ENCODE results near the gene SMS. TPM values are rescaled to one million over a fixed set of nuclear protein-coding genes. Genes with fewer than 3 reads are reported as not detected.
A peak's percentile ranks its signal among the peaks of the same experiment; 100 is the strongest.

Gene SMS
- total RNA-seq, 3 donors from 2014 or later = 43.6 to 64.7 (median 44.5) TPM

DNA sequence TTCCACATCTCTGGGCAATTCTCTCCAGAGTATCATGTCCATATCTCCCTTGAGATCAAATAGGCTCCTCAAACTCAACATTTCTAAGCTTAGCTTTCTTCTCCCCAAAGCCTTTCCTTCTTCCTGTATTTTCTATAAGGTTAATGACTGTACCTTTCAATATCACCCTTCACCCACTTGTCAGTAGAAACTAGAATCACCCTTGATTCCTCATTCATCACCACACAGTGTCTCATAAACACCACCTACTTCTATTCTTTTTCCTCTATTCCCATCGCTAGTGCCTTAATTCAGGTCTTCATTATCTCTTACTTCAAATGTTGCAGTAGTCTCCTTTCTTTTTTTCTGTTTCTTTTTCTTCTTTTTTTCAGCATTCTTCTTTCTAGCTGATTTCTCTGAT, 28.3 kb upstream of the SMS start:
- Histone ChIP-seq H3K27ac (no peak overlapping the region), H3K9me3 (no peaks in the 10 kb centered on the region), H3K36me3 (no peaks in the 10 kb centered on the region), H3K4me1 (no peaks in the 10 kb centered on the region), H3K4me3 (no peak overlapping the region), H3K27me3 (peaks cover 0 to 7% of the 10 kb centered on the region in 2 donors)
- DNase-seq (ENCODE audit: low spot score in 2 of 2) = no peak
- intact Hi-C loops (cut with DNase I; ENCODE audit: low total_unique reads) = no loop called here
- TF ChIP-seq POLR2A (IDR thresholded peaks at IDR 0.05) (no peak), POLR2AphosphoS5 (IDR thresholded peaks at IDR 0.05) (no peak)
- TF ChIP-seq, protein P1, sequence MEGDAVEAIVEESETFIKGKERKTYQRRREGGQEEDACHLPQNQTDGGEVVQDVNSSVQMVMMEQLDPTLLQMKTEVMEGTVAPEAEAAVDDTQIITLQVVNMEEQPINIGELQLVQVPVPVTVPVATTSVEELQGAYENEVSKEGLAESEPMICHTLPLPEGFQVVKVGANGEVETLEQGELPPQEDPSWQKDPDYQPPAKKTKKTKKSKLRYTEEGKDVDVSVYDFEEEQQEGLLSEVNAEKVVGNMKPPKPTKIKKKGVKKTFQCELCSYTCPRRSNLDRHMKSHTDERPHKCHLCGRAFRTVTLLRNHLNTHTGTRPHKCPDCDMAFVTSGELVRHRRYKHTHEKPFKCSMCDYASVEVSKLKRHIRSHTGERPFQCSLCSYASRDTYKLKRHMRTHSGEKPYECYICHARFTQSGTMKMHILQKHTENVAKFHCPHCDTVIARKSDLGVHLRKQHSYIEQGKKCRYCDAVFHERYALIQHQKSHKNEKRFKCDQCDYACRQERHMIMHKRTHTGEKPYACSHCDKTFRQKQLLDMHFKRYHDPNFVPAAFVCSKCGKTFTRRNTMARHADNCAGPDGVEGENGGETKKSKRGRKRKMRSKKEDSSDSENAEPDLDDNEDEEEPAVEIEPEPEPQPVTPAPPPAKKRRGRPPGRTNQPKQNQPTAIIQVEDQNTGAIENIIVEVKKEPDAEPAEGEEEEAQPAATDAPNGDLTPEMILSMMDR (IDR thresholded peaks at IDR 0.05) = no peak

DNA sequence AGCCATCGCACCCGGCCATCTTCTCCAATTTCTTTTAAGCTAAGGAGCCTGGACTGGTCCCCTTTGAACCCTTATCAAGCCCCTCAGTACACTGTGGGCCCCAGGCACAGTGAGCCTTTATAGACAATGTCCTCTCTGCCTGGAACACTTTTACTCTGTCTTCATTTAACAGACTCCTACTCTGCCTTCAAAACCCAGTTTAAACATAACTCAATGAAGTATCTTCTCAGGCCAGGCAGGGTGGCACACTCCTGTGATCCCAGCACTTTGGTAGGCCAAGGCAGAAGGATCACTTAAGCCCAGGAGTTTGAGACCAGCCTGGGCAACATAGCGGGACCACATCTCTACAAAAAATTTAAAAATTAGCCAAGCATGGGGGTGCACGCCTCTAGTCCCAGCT, 27.5 kb upstream of the SMS start:
- H3K9me3 ChIP-seq = peaks cover 0 to under 1% of the 10 kb centered on the region in 2 donors
- peaks cover 0 to 7% of the 10 kb centered on the region in 2 donors for H3K27me3 ChIP-seq
- TF ChIP-seq POLR2AphosphoS5 (IDR thresholded peaks at IDR 0.05) = no peak
- intact Hi-C loops (cut with DNase I; ENCODE audit: low total_unique reads) = no loop called here
- no peak for DNase-seq (ENCODE audit: low spot score in 2 of 2)
- no peaks in the 10 kb centered on the region for H3K36me3 ChIP-seq
- no peaks in the 10 kb centered on the region for H3K4me1 ChIP-seq
- no peak overlapping the region for H3K4me3 ChIP-seq
- no peak overlapping the region for H3K27ac ChIP-seq

DNA sequence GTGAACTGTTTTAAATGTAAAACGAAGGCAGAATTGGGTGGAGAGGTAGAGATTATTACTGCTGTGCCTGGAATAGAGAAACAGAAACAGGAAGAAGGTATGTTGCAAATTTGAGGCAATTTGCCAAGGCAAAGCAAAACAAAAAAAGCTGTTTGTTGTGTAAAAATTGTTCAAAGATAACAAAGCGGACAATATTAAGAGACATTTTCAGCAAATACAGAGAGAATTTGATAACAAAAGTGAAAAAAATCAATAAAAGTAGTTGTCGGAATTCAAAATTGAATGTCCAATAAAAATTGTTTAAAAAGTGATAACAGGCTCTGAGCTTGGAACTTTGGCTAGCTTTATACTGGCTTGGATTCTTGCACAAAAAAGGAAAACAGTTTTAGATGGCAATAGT, 14.4 kb upstream of the SMS start:
- Histone ChIP-seq H3K36me3 (no peaks in the 10 kb centered on the region), H3K27ac (no peak overlapping the region), H3K4me1 (no peaks in the 10 kb centered on the region), H3K4me3 (peak overlapping the region in 1 of 3 donors; percentile 20), H3K9me3 (no peaks in the 10 kb centered on the region), H3K27me3 (peaks cover 0 to 16% of the 10 kb centered on the region in 2 donors)
- intact Hi-C loops (cut with DNase I; ENCODE audit: low total_unique reads) = no loop called here
- DNase-seq (ENCODE audit: low spot score in 2 of 2) = no peak
- TF ChIP-seq POLR2AphosphoS5 (IDR thresholded peaks at IDR 0.05) (no peak), POLR2A (IDR thresholded peaks at IDR 0.05) (no peak)
- TF ChIP-seq, protein P1 (IDR thresholded peaks at IDR 0.05) = no peak

DNA sequence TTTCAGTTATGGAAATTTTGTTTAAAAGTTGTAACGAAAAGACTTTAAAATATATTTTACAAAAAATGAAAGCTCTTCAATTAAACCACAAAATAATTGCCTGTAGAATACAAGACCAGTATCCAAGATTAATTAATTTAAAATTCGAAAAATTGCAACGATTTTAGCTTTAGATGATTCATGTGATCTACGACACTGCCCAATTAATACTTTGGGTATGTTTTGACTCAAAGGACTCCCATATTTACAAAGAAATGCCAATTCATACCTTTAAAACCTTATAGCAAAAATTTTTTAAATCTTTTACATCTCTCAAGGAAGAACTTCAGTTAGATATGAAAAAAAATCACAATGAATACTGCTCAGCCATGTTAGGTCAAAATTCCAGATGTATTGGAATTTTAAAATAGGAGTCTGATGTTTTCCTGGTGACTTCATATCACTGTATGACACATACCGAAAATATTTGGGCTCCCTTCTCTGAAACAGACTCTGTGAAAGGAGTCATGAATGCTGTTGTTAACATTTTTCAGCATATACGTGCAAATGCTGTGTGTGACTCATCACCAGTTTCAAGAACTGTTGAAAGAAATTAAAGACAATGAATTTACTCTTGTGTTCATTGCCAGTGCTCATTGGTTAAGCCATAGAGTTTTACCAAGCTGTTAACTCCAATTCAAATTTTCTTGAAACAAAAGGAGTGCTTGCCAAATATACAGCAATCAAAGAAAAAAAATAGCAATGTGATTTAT, 13.8 kb upstream of the SMS start:
- H3K4me1 ChIP-seq = no peaks in the 10 kb centered on the region
- DNase-seq (ENCODE audit: low spot score in 2 of 2) = no peak
- intact Hi-C loops (cut with DNase I; ENCODE audit: low total_unique reads) = no loop called here
- no peak overlapping the region for H3K4me3 ChIP-seq
- no peak for TF ChIP-seq POLR2A (IDR thresholded peaks at IDR 0.05)
- TF ChIP-seq, protein P1 (IDR thresholded peaks at IDR 0.05) = no peak
- TF ChIP-seq POLR2AphosphoS5 (IDR thresholded peaks at IDR 0.05) = no peak
- no peaks in the 10 kb centered on the region for H3K9me3 ChIP-seq
- peaks cover 0 to 11% of the 10 kb centered on the region in 2 donors for H3K27me3 ChIP-seq
- no peak overlapping the region for H3K27ac ChIP-seq
- H3K36me3 ChIP-seq = no peaks in the 10 kb centered on the region

DNA sequence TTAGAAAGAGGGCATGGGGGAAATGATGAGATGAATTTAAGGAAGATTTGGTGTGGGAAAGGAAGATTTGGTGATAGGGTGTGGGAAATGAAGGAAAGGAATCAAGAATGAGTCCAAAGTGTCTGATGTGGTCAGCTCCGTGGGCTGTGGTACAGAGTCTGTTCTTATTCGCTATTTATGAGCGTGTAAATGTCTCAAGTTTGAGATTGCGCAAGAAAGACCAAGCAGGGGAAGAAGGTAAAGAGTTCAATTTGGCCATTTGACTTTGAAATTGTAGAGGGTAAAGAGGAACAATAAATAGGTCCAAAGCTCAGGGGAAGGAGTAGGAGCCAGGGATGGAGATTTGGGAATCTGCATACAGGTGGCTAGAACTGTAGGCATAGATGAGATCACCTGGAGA, 11.3 kb upstream of the SMS start:
- Histone ChIP-seq H3K27ac (no peak overlapping the region), H3K4me3 (no peak overlapping the region), H3K36me3 (no peaks in the 10 kb centered on the region), H3K9me3 (no peaks in the 10 kb centered on the region), H3K4me1 (no peaks in the 10 kb centered on the region), H3K27me3 (peaks cover 0 to 14% of the 10 kb centered on the region in 2 donors)
- TF ChIP-seq, protein P1 (IDR thresholded peaks at IDR 0.05) = no peak
- TF ChIP-seq POLR2A (IDR thresholded peaks at IDR 0.05) (no peak), POLR2AphosphoS5 (IDR thresholded peaks at IDR 0.05) (no peak)
- DNase-seq (ENCODE audit: low spot score in 2 of 2) = no peak
- intact Hi-C loops (cut with DNase I; ENCODE audit: low total_unique reads) = no loop called here

All from breast epithelium (tissue), 4 donors.